GM12873 (cell line): ENCODE measurements around the gene PNKD.

Experiments
- CTCF ChIP-seq: IDR thresholded peaks from 2 replicates; pipeline ENCODE4 v1.5.1; 2012; ENCODE audit warnings: low read depth, mild to moderate bottlenecking, moderate library complexity, low read length, control low read depth; ENCODE audit not compliant: insufficient read depth; ENCODE audit errors: missing control alignments

The PNKD gene

GRCh38 chr2:218360453-218360852, 90.1 kb downstream of the PNKD start:
- no peak for TF ChIP-seq CTCF

- no peak for TF ChIP-seq CTCF
Observed at GRCh38 chr2:218362606-218363005, 92.3 kb downstream of the PNKD start.

GRCh38 chr2:218363736-218364135, 93.4 kb downstream of the PNKD start:
- no peak for TF ChIP-seq CTCF

GRCh38 chr2:218364196-218364595, 93.9 kb downstream of the PNKD start:
- TF ChIP-seq CTCF = no peak

- no peak for TF ChIP-seq CTCF
Observed at GRCh38 chr2:218366621-218367414, 96.5 kb downstream of the PNKD start.

GRCh38 chr2:218367415-218368149, 97.3 kb downstream of the PNKD start:
- no peak for TF ChIP-seq CTCF

GRCh38 chr2:218368150-218368528, 97.8 kb downstream of the PNKD start:
- TF ChIP-seq CTCF = no peak
